Neural progenitor cell (in vitro differentiated cells): ENCODE results near the gene RASL10A.

Experiments used
- CTCF ChIP-seq: fragments of 200-600 bp; sonication (generic); IDR thresholded peaks from 2 replicates; pipeline ENCODE4 v1.5.1; 2017; ENCODE audit warnings: antibody characterized with exemption, mild to moderate bottlenecking
- EZH2 ChIP-seq: fragments of 200-600 bp; sonication (generic); IDR thresholded peaks from 2 replicates; pipeline ENCODE4 v1.6.1; 2017; ENCODE audit warnings: antibody characterized with exemption, mild to moderate bottlenecking, moderate library complexity
- EZH2phosphoT487 ChIP-seq: fragments of 200-600 bp; sonication (generic); IDR thresholded peaks from 2 replicates; pipeline ENCODE4 v1.6.1; 2017; ENCODE audit warnings: antibody characterized with exemption

- TF ChIP-seq CTCF, result no peak
- no peak for TF ChIP-seq EZH2phosphoT487
- no peak for TF ChIP-seq EZH2
Observed at GRCh38 chr22:29351042-29351441, 35.5 kb upstream of the RASL10A start.
